Mesendoderm (in vitro differentiated cells): ENCODE results near the gene PRKD1.

ENCODE experiments used
- DNase-seq: peaks from one replicate; pipeline ENCODE4 v3.0.0; 2013
- H2AK5ac ChIP-seq: 2 replicates; pipeline ENCODE4 v1.6.1; 2013; ENCODE audit warnings: low read length, inconsistent platforms
- H2BK120ac ChIP-seq: 2 replicates; pipeline ENCODE4 v1.6.1; 2013; ENCODE audit warnings: low read depth, mild to moderate bottlenecking, low read length, moderate library complexity, mixed read lengths
- H2BK15ac ChIP-seq: replicated peaks from 2 replicates; pipeline ENCODE4 v1.6.1; 2013; ENCODE audit warnings: low read depth, mild to moderate bottlenecking, moderate library complexity
- H2BK5ac ChIP-seq: 2 replicates; pipeline ENCODE4 v1.6.1; 2013; ENCODE audit warnings: low read length, inconsistent platforms
- H3K18ac ChIP-seq: 2 replicates; pipeline ENCODE4 v1.6.1; 2013; ENCODE audit warnings: mild to moderate bottlenecking, low read length, mixed read lengths
- H3K23ac ChIP-seq: one replicate; pipeline ENCODE4 v1.6.1; 2013; ENCODE audit warnings: low read length
- H3K27ac ChIP-seq: 2 replicates; pipeline ENCODE4 v1.5.1; 2013; ENCODE audit warnings: low read depth, mild to moderate bottlenecking, inconsistent platforms, low read length, moderate library complexity
- H3K27me3 ChIP-seq: 2 replicates; pipeline ENCODE4 v1.6.1; 2013; ENCODE audit warnings: low read length, control low read depth, mild to moderate bottlenecking, inconsistent platforms; ENCODE audit not compliant: insufficient read depth, poor library complexity
- H3K36me3 ChIP-seq: 2 replicates; pipeline ENCODE4 v1.6.1; 2013; ENCODE audit warnings: low read length, inconsistent platforms; ENCODE audit not compliant: control insufficient read depth, insufficient read depth
- H3K4ac ChIP-seq: one replicate; pipeline ENCODE4 v1.6.1; 2013; ENCODE audit warnings: low read depth, mild to moderate bottlenecking, low read length, moderate library complexity
- H3K4me1 ChIP-seq: 2 replicates; pipeline ENCODE4 v1.6.1; 2013; ENCODE audit warnings: low read depth, low read length, inconsistent platforms; ENCODE audit not compliant: control insufficient read depth
- H3K4me2 ChIP-seq: 2 replicates; pipeline ENCODE4 v1.6.1; 2013; ENCODE audit warnings: low read length
- H3K4me3 ChIP-seq: 2 replicates; pipeline ENCODE4 v1.5.1; 2013; ENCODE audit warnings: mild to moderate bottlenecking, low read length
- H3K56ac ChIP-seq: one replicate; pipeline ENCODE4 v1.6.1; 2013; ENCODE audit warnings: low read length
- H3K79me1 ChIP-seq: 2 replicates; pipeline ENCODE4 v1.6.1; 2013; ENCODE audit warnings: low read length, inconsistent platforms
- H3K79me2 ChIP-seq: 2 replicates; pipeline ENCODE4 v1.6.1; 2013; ENCODE audit warnings: mild to moderate bottlenecking, low read length; ENCODE audit not compliant: control insufficient read depth, insufficient read depth
- H3K9ac ChIP-seq: 2 replicates; pipeline ENCODE4 v1.6.1; 2013; ENCODE audit warnings: low read length, inconsistent platforms
- H4K5ac ChIP-seq: one replicate; pipeline ENCODE4 v1.6.1; 2013; ENCODE audit warnings: low read length
- H4K8ac ChIP-seq: one replicate; pipeline ENCODE4 v1.6.1; 2013; ENCODE audit warnings: low read depth, mild to moderate bottlenecking, control low read depth, low read length, moderate library complexity
- WGBS: extraction: QIAGEN DNeasy Blood & Tissue Kit; methylation state at CpG from one replicate; pipeline ENCODE4 v1.1.7; 2013; ENCODE audit warnings: low lambda C conversion rate, missing lambda C conversion rate; ENCODE audit not compliant: insufficient coverage; ENCODE audit errors: extremely low coverage; 5-methylcytosine and 5-hydroxymethylcytosine counted together

PRKD1 gene

DNA sequence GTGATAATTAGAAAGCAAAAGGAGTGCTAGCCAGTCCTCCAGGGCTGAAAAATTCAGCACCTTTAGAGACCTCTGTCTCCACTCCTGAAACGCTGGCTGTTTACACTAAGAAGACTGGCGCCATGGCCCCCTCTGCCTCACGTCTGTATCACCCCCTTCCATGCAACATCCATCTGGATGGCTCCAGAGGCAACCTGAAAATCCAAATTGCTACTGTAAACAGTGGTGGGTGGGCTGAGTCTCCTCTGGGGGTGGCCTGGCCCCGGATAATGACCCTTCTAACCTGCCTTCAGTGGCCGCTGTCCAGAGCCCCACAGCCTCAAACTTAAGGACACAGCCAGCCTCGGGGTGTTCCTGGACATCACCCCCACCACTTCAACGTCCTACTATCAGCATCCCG, 1.4 kb downstream of the PRKD1 start:
- H3K27me3 ChIP-seq = no peaks in the 10 kb centered on the region
- peak overlapping the region; percentile 87 for H3K4me2 ChIP-seq
- H2BK15ac ChIP-seq = no peak overlapping the region
- H4K5ac ChIP-seq = no peak overlapping the region
- H4K8ac ChIP-seq = no peak overlapping the region
- no peak overlapping the region for H3K18ac ChIP-seq
- H2AK5ac ChIP-seq = no peak overlapping the region
- peak overlapping the region; percentile 9 for H3K4me3 ChIP-seq
- H3K4me1 ChIP-seq = peaks cover 2% of the 10 kb centered on the region
- no peak overlapping the region for H2BK120ac ChIP-seq
- H3K23ac ChIP-seq = no peak overlapping the region
- H2BK5ac ChIP-seq = peak overlapping the region; percentile 48
- peak; percentile 77 for DNase-seq
- no peaks in the 10 kb centered on the region for H3K79me1 ChIP-seq
- WGBS = no CpG with 5 or more reads among the region's 8 CpGs
- no peaks in the 10 kb centered on the region for H3K36me3 ChIP-seq
- H3K27ac ChIP-seq = peak overlapping the region; percentile 29
- H3K56ac ChIP-seq = peak overlapping the region; percentile 63
- no peak overlapping the region for H3K4ac ChIP-seq
- H3K9ac ChIP-seq = peak overlapping the region; percentile 75
- H3K79me2 ChIP-seq = peaks cover 16% of the 10 kb centered on the region

DNA sequence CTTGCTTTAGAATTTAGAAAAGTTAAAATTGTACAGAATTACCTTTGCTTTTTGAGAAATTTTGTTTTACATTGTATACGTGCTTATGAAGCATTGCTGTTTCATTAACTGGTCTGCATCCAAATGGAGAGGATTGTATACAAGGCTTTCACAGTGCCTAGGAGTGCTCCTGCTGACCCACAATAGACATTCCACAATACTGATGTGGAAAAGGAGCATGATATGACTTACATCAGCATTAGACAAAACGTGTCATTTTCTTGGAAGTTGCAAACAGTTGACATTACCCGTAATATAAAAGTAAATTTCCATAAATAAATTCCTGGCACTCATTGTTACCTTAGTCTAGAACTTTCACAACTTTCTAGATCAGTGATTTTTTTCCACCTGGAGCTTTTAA, 1.9 kb downstream of the PRKD1 start:
- H4K8ac ChIP-seq = no peak overlapping the region
- no peak overlapping the region for H4K5ac ChIP-seq
- no peak overlapping the region for H3K4me2 ChIP-seq
- no peak overlapping the region for H2BK120ac ChIP-seq
- H3K27me3 ChIP-seq = no peaks in the 10 kb centered on the region
- no peak overlapping the region for H3K9ac ChIP-seq
- no peaks in the 10 kb centered on the region for H3K36me3 ChIP-seq
- no peak overlapping the region for H2BK15ac ChIP-seq
- H3K27ac ChIP-seq = no peak overlapping the region
- peak; percentile 37 for DNase-seq
- no peak overlapping the region for H3K4ac ChIP-seq
- H3K18ac ChIP-seq = no peak overlapping the region
- H3K4me1 ChIP-seq = peaks cover 2% of the 10 kb centered on the region
- H3K79me2 ChIP-seq = peaks cover 16% of the 10 kb centered on the region
- H2AK5ac ChIP-seq = no peak overlapping the region
- H3K23ac ChIP-seq = no peak overlapping the region
- no CpG with 5 or more reads among the region's 3 CpGs for WGBS
- no peak overlapping the region for H2BK5ac ChIP-seq
- H3K4me3 ChIP-seq = no peak overlapping the region
- no peaks in the 10 kb centered on the region for H3K79me1 ChIP-seq
- peak overlapping the region; percentile 63 for H3K56ac ChIP-seq

DNA sequence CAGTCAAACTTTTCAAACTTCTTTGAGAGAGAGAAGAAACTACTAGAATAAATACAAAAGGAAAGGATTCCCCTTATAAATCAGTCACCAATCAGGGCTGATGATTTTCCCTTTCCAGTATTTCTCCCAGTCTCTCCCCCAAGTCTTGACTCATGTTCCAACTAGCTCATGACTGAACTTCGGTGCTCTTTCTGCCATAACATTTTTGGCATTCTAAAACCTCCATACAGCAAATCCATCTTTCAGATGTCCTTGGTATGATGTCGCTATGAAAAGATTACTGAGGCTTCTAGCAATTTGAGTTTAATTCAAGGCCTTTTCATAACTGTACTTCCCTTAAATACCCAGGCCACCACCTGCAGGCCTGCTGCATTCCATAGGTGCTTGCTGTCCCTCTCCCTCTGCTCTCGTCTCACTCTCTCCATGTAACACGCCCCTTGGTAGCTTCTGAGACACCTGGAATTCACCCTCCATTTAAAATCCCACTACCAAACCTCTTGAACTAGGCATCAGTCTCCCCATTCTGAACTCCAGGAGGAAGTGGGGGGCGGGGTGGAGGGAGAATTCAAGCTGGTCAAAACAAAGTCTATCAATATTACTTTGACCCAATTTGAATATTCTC, 2.4 kb downstream of the PRKD1 start:
- H2BK120ac ChIP-seq = no peak overlapping the region

DNA sequence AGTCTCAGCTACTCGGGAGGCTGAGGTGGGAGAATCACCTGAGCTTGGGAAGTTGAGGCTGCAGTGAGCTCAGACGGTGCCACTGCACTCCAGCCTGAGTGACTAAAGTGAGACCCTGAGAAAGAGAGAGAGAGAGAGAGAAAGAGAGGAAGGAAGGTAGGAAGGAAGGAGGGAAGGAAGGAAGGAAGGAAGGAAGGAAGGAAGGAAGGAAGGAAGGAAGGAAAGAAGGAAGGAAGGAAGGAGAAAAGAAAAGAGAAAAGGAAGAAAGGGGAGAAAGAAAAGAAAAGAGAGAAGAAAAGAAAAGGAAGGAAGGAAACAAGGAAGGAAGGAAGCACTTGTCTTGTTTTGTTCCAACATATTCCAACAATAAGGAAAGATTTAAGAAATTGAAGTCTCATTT, 7.8 kb downstream of the PRKD1 start:
- Histone ChIP-seq H2BK15ac (no peak overlapping the region), H3K9ac (no peak overlapping the region), H3K4ac (peak overlapping the region; percentile 52), H3K27me3 (no peaks in the 10 kb centered on the region), H3K18ac (no peak overlapping the region), H3K36me3 (no peaks in the 10 kb centered on the region), H3K27ac (no peak overlapping the region), H3K79me2 (peaks cover 32% of the 10 kb centered on the region), H4K8ac (no peak overlapping the region), H3K4me3 (no peak overlapping the region), H3K4me1 (peaks cover 2% of the 10 kb centered on the region), H2AK5ac (no peak overlapping the region), H3K79me1 (peaks cover 4% of the 10 kb centered on the region), H4K5ac (no peak overlapping the region), H3K56ac (no peak overlapping the region), H2BK120ac (no peak overlapping the region), H2BK5ac (no peak overlapping the region), H3K23ac (no peak overlapping the region), H3K4me2 (no peak overlapping the region)
- DNase-seq = no peak
- WGBS = no CpG with 5 or more reads among the region's 2 CpGs

More for the DNA sequence above, 2.4 kb downstream of the PRKD1 start:
- DNase-seq = peak; percentile 85
- Histone ChIP-seq H3K79me2 (peaks cover 16% of the 10 kb centered on the region), H3K4me3 (no peak overlapping the region), H3K36me3 (no peaks in the 10 kb centered on the region), H3K4me2 (peak overlapping the region; percentile 4), H4K8ac (no peak overlapping the region), H3K4me1 (peaks cover 2% of the 10 kb centered on the region), H2BK5ac (no peak overlapping the region), H3K27ac (no peak overlapping the region), H3K27me3 (no peaks in the 10 kb centered on the region), H3K23ac (no peak overlapping the region), H4K5ac (no peak overlapping the region), H3K79me1 (no peaks in the 10 kb centered on the region), H3K18ac (no peak overlapping the region), H2BK15ac (no peak overlapping the region), H3K4ac (no peak overlapping the region), H3K56ac (no peak overlapping the region), H3K9ac (no peak overlapping the region), H2AK5ac (no peak overlapping the region)
- WGBS = no CpG with 5 or more reads among the region's 5 CpGs

DNA sequence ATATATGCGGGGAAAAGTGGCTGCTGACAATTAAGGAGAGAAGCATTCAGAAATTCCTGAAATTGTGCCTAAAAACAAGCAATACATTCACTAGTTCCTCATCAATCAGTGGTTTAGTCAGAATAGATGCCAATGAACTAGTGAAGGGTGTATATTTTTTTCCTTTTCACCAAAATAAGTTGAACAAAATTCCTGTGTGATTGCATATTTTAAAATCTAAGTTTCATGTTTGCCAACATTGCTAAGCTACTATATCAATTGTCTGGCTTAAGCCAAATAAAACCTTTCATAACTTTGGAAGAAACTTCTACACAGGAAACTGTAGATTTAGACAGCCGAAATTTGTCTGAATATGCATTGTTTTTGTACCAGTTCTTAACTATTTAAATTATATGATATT, 8.7 kb downstream of the PRKD1 start:
- H3K27me3 ChIP-seq = no peaks in the 10 kb centered on the region
- peaks cover 27% of the 10 kb centered on the region for H3K79me2 ChIP-seq
- H2BK5ac ChIP-seq = no peak overlapping the region
- no peak overlapping the region for H2BK15ac ChIP-seq
- no peak for DNase-seq
- no peak overlapping the region for H4K8ac ChIP-seq
- no peak overlapping the region for H3K56ac ChIP-seq
- H2BK120ac ChIP-seq = no peak overlapping the region
- no peaks in the 10 kb centered on the region for H3K36me3 ChIP-seq
- H3K27ac ChIP-seq = no peak overlapping the region
- 100% methylated on average over 1 of the region's 2 CpGs for WGBS
- no peak overlapping the region for H3K4ac ChIP-seq
- H3K23ac ChIP-seq = no peak overlapping the region
- H3K4me1 ChIP-seq = no peaks in the 10 kb centered on the region
- no peak overlapping the region for H2AK5ac ChIP-seq
- H3K18ac ChIP-seq = no peak overlapping the region
- no peak overlapping the region for H4K5ac ChIP-seq
- no peak overlapping the region for H3K4me2 ChIP-seq
- no peak overlapping the region for H3K4me3 ChIP-seq
- no peak overlapping the region for H3K9ac ChIP-seq
- H3K79me1 ChIP-seq = peaks cover 4% of the 10 kb centered on the region

DNA sequence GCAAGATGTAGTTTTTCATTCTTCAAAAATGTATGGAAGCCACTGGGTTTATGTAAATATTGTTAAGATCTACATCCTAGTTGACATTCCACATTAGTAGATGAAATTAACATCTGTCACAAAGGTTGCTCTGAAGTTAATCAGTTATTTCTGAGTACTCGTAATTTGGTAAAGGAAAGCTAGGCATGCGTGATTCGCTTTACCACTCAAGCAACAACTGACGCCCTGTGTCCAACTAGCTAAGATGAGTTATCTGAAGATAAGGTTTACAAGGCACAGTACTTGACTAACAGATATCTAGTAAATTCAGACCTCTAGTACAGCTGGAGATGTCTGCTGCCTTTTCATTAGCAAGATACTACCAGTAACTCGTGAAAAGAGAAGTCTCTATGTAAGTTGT, 14.1 kb downstream of the PRKD1 start:
- H3K23ac ChIP-seq = no peak overlapping the region
- H3K36me3 ChIP-seq = no peaks in the 10 kb centered on the region
- H4K5ac ChIP-seq = no peak overlapping the region
- no CpG with 5 or more reads among the region's 5 CpGs for WGBS
- H3K79me1 ChIP-seq = peaks cover 7% of the 10 kb centered on the region
- H3K4ac ChIP-seq = no peak overlapping the region
- H3K4me2 ChIP-seq = no peak overlapping the region
- H4K8ac ChIP-seq = no peak overlapping the region
- H3K4me3 ChIP-seq = no peak overlapping the region
- H3K79me2 ChIP-seq = peaks cover 18% of the 10 kb centered on the region
- H3K27me3 ChIP-seq = no peaks in the 10 kb centered on the region
- DNase-seq = no peak
- no peaks in the 10 kb centered on the region for H3K4me1 ChIP-seq
- H3K27ac ChIP-seq = no peak overlapping the region
- H3K56ac ChIP-seq = no peak overlapping the region
- no peak overlapping the region for H3K18ac ChIP-seq
- H2AK5ac ChIP-seq = no peak overlapping the region
- no peak overlapping the region for H2BK120ac ChIP-seq
- H3K9ac ChIP-seq = no peak overlapping the region
- no peak overlapping the region for H2BK5ac ChIP-seq
- H2BK15ac ChIP-seq = no peak overlapping the region
